ENCODE measurements around the gene GABARAPL1.

- no peak for TF ChIP-seq CTCF (IDR thresholded peaks at IDR 0.05; ENCODE audit: insufficient read depth, low read length, poor library complexity, severe bottlenecking)
- TF ChIP-seq EZH2phosphoT487 (conservative IDR thresholded peaks at IDR 0.05; ENCODE audit: low read length), result no peak
These were observed 18.5 kb upstream of the GABARAPL1 start for GRCh38 chr12:10194160-10194670.
